Measurements from ENCODE around the gene NANOGP8. TPM values are rescaled to one million over a fixed set of nuclear protein-coding genes. Genes with fewer than 3 reads are reported as not detected.
"Not testable (repeated sequence)": the region's sequence is repeated elsewhere in the genome, so short reads cannot be mapped to it uniquely, and the experiment has no call there.

NANOGP8 gene
- not detected for total RNA-seq

DNA sequence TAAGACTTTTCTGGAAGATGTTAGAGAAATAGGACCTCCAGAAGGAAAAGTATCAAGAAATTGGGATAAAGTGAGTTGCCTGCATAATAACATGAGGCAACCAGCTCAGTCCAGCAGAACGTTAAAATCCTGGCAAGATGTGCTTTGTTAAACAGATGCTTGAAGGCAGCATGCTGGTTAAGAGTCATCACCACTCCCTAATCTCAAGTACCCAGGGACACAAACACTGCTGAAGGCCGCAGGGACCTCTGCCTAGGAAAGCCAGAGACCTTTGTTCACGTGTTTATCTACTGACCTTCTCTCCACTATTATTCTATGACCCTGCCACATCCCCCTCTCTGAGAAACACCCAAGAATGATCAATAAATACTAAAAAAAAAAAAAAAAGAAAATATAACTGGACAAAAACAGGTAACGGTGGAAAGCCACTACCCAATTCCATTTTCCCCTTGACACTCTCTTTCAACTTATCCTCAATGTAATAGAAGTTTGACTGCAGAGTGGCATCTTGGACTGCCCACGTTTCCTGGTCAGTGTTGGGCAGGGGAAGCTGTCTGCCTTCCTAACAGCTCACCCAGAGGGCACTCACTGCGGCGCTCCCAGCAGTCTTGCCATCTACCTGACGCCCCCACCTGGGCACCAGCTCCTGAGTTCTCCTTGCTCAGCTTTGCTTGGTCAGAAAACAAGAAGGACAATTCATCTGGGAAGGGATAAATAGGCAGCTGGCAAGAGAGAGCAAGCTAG lies at the start of gene NANOGP8:
Gene NANOGP8 (minus strand): TSS at position 120 of the 744 bp plus-strand sequence. CDS start 185 bp downstream, outside the sequence.
- not testable (repeated sequence) for H3K9me3 ChIP-seq (ENCODE audit: control insufficient read depth in 3 of 3, low read length in 3 of 3); H3K36me3 ChIP-seq (ENCODE audit: control insufficient read depth in 3 of 3, insufficient read depth in 3 of 3, low read length in 3 of 3); H3K9ac ChIP-seq (ENCODE audit: low read depth in 1 of 3, low read length in 3 of 3); H3K4me1 ChIP-seq (ENCODE audit: control insufficient read depth in 3 of 3, insufficient read depth in 3 of 3, low read length in 3 of 3); H3K27me3 ChIP-seq (ENCODE audit: control insufficient read depth in 3 of 3, insufficient read depth in 3 of 3, low read length in 3 of 3); H3K4me3 ChIP-seq (ENCODE audit: low read length in 3 of 3); H3K27ac ChIP-seq (ENCODE audit: low read depth, low read length)

GRCh38 chr15:35134299-35134698 lies 49.2 kb upstream of the NANOGP8 start:
- Histone ChIP-seq H3K4me3 (ENCODE audit: low read length in 3 of 3) (no peak overlapping the region), H3K4me1 (ENCODE audit: control insufficient read depth in 3 of 3, insufficient read depth in 3 of 3, low read length in 3 of 3) (no peaks in the 10 kb centered on the region), H3K9me3 (ENCODE audit: control insufficient read depth in 3 of 3, low read length in 3 of 3) (peaks cover 0 to 2% (median 0%) of the 10 kb centered on the region in 3 donors), H3K27me3 (ENCODE audit: control insufficient read depth in 3 of 3, insufficient read depth in 3 of 3, low read length in 3 of 3) (no peaks in the 10 kb centered on the region), H3K27ac (ENCODE audit: low read depth, low read length) (no peak overlapping the region), H3K9ac (ENCODE audit: low read depth in 1 of 3, low read length in 3 of 3) (no peak overlapping the region), H3K36me3 (ENCODE audit: control insufficient read depth in 3 of 3, insufficient read depth in 3 of 3, low read length in 3 of 3) (no peaks in the 10 kb centered on the region)

GRCh38 chr15:35130245-35130644 lies 45.1 kb upstream of the NANOGP8 start:
- Histone ChIP-seq H3K4me1 (ENCODE audit: control insufficient read depth in 3 of 3, insufficient read depth in 3 of 3, low read length in 3 of 3) (no peaks in the 10 kb centered on the region), H3K4me3 (ENCODE audit: low read length in 3 of 3) (no peak overlapping the region), H3K9me3 (ENCODE audit: control insufficient read depth in 3 of 3, low read length in 3 of 3) (peaks cover 0 to 2% (median 0%) of the 10 kb centered on the region in 3 donors), H3K36me3 (ENCODE audit: control insufficient read depth in 3 of 3, insufficient read depth in 3 of 3, low read length in 3 of 3) (no peaks in the 10 kb centered on the region), H3K9ac (ENCODE audit: low read depth in 1 of 3, low read length in 3 of 3) (no peak overlapping the region), H3K27ac (ENCODE audit: low read depth, low read length) (no peak overlapping the region), H3K27me3 (ENCODE audit: control insufficient read depth in 3 of 3, insufficient read depth in 3 of 3, low read length in 3 of 3) (no peaks in the 10 kb centered on the region)

DNA sequence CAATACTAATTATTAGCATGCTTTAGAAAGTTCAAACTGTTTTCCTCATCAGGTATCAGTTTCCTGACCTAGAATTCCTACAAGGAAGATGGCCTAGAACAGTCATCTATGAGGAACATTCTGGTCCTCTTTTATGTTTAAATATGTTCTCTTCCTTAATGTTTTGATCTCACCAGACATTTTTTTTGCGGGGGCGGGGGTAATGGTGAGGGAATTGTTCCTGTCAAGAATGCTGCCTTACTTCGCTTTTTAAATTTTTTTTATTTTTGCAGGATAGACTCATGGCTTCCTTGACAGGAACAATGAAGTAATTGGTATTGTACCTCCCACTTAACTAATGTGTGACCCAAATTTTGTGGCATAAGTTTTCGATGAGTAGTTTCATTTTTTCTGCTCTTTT lies 44.3 kb upstream of the NANOGP8 start:
- Histone ChIP-seq H3K27me3 (ENCODE audit: control insufficient read depth in 3 of 3, insufficient read depth in 3 of 3, low read length in 3 of 3) (no peaks in the 10 kb centered on the region), H3K27ac (ENCODE audit: low read depth, low read length) (no peak overlapping the region), H3K9me3 (ENCODE audit: control insufficient read depth in 3 of 3, low read length in 3 of 3) (peaks cover 0 to 2% (median 0%) of the 10 kb centered on the region in 3 donors), H3K4me1 (ENCODE audit: control insufficient read depth in 3 of 3, insufficient read depth in 3 of 3, low read length in 3 of 3) (no peaks in the 10 kb centered on the region), H3K9ac (ENCODE audit: low read depth in 1 of 3, low read length in 3 of 3) (no peak overlapping the region), H3K36me3 (ENCODE audit: control insufficient read depth in 3 of 3, insufficient read depth in 3 of 3, low read length in 3 of 3) (no peaks in the 10 kb centered on the region), H3K4me3 (ENCODE audit: low read length in 3 of 3) (no peak overlapping the region)

DNA sequence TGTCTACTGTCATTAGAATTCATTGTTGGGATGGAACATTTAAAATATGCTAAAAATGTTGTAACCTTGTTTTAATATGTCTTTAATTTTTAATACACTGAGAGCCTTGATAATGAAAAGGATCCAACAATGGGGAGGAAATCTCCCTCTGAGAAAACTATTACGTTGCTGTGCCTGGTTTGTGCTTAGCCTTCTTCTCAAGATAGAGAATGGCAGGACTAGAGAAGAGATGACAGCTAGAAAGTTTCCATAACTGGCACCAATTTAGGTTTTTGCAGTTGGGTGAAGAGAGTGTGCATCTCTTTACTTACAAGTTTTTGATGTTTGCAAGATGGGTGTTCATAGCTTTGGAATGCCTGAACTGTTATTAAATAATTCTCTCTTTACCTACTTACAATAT lies 42.6 kb upstream of the NANOGP8 start:
- no peaks in the 10 kb centered on the region for H3K4me1 ChIP-seq (ENCODE audit: control insufficient read depth in 3 of 3, insufficient read depth in 3 of 3, low read length in 3 of 3)
- H3K36me3 ChIP-seq (ENCODE audit: control insufficient read depth in 3 of 3, insufficient read depth in 3 of 3, low read length in 3 of 3): no peaks in the 10 kb centered on the region
- H3K4me3 ChIP-seq (ENCODE audit: low read length in 3 of 3): no peak overlapping the region
- no peaks in the 10 kb centered on the region for H3K27me3 ChIP-seq (ENCODE audit: control insufficient read depth in 3 of 3, insufficient read depth in 3 of 3, low read length in 3 of 3)
- peaks cover 0 to 2% (median 0%) of the 10 kb centered on the region in 3 donors for H3K9me3 ChIP-seq (ENCODE audit: control insufficient read depth in 3 of 3, low read length in 3 of 3)
- H3K9ac ChIP-seq (ENCODE audit: low read depth in 1 of 3, low read length in 3 of 3): no peak overlapping the region
- no peak overlapping the region for H3K27ac ChIP-seq (ENCODE audit: low read depth, low read length)

DNA sequence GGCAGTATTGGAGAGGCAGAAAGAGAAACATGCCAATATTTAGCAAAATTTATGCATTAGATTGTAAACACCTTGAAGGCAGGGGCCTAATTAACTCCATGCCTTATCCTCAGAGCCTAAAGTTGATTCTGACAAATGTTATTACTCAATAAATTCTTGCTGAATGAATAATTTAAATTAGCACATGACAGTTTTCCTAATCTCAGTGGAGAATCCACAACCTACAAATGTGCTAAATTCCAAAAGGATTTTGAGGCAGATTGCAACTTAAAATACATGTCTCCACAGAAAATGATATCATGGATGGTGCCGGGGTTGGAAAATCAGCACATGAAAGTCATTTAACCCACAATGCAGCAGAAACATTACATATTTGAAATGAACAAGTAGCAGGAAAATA lies 41.1 kb upstream of the NANOGP8 start:
- Histone ChIP-seq H3K36me3 (ENCODE audit: control insufficient read depth in 3 of 3, insufficient read depth in 3 of 3, low read length in 3 of 3) (no peaks in the 10 kb centered on the region), H3K27ac (ENCODE audit: low read depth, low read length) (no peak overlapping the region), H3K4me1 (ENCODE audit: control insufficient read depth in 3 of 3, insufficient read depth in 3 of 3, low read length in 3 of 3) (no peaks in the 10 kb centered on the region), H3K9me3 (ENCODE audit: control insufficient read depth in 3 of 3, low read length in 3 of 3) (no peaks in the 10 kb centered on the region), H3K27me3 (ENCODE audit: control insufficient read depth in 3 of 3, insufficient read depth in 3 of 3, low read length in 3 of 3) (no peaks in the 10 kb centered on the region), H3K4me3 (ENCODE audit: low read length in 3 of 3) (no peak overlapping the region), H3K9ac (ENCODE audit: low read depth in 1 of 3, low read length in 3 of 3) (no peak overlapping the region)

GRCh38 chr15:35123743-35124142 lies 38.6 kb upstream of the NANOGP8 start:
- Histone ChIP-seq H3K9me3 (ENCODE audit: control insufficient read depth in 3 of 3, low read length in 3 of 3) (no peaks in the 10 kb centered on the region), H3K27ac (ENCODE audit: low read depth, low read length) (no peak overlapping the region)

DNA sequence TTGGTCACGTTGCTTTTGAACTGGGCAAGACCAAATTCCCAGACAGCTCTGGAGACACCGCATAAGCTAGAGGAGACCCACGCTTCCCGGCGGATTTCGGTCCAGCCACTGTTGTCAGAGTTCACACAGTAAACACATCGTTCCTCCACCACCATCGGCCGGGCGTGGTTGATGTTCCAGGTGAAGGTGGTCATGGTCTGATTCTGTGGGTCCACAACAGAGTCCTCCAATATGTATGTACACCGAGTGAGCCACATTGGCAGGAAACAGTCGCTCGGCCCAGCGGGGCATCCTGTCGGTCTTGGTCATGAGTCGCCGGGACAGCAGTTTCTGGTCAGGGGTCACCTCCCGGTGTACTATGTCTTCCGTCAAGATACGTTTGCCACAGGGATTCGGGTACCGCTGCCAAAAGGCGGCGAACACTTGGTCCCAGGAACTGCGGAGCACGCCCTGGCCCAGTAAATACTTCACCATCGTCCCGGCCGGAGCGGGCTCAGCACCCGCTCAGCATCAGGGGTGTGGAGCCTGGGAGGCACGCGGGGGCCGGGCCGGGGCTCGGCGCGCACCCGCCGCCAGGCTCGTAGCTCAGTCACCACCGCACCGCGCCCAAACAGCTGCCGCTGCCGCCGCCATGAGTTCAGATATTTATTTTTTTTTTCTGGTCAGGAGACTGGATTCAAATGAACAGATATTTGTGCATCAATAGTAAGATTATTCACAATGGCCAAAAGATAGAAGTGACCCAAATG lies 36.7 kb upstream of the NANOGP8 start:
- no peak overlapping the region for H3K4me3 ChIP-seq (ENCODE audit: low read length in 3 of 3)
- H3K4me1 ChIP-seq (ENCODE audit: control insufficient read depth in 3 of 3, insufficient read depth in 3 of 3, low read length in 3 of 3): no peaks in the 10 kb centered on the region
- H3K9ac ChIP-seq (ENCODE audit: low read depth in 1 of 3, low read length in 3 of 3): no peak overlapping the region
- H3K27ac ChIP-seq (ENCODE audit: low read depth, low read length): no peak overlapping the region
- H3K9me3 ChIP-seq (ENCODE audit: control insufficient read depth in 3 of 3, low read length in 3 of 3): no peaks in the 10 kb centered on the region
- no peaks in the 10 kb centered on the region for H3K36me3 ChIP-seq (ENCODE audit: control insufficient read depth in 3 of 3, insufficient read depth in 3 of 3, low read length in 3 of 3)
- H3K27me3 ChIP-seq (ENCODE audit: control insufficient read depth in 3 of 3, insufficient read depth in 3 of 3, low read length in 3 of 3): no peaks in the 10 kb centered on the region

More at GRCh38 chr15:35123743-35124142, 38.6 kb upstream of the NANOGP8 start:
- Histone ChIP-seq H3K27me3 (ENCODE audit: control insufficient read depth in 3 of 3, insufficient read depth in 3 of 3, low read length in 3 of 3) (no peaks in the 10 kb centered on the region), H3K9ac (ENCODE audit: low read depth in 1 of 3, low read length in 3 of 3) (no peak overlapping the region), H3K4me1 (ENCODE audit: control insufficient read depth in 3 of 3, insufficient read depth in 3 of 3, low read length in 3 of 3) (no peaks in the 10 kb centered on the region), H3K36me3 (ENCODE audit: control insufficient read depth in 3 of 3, insufficient read depth in 3 of 3, low read length in 3 of 3) (no peaks in the 10 kb centered on the region), H3K4me3 (ENCODE audit: low read length in 3 of 3) (no peak overlapping the region)

- no peaks in the 10 kb centered on the region for H3K9me3 ChIP-seq (ENCODE audit: control insufficient read depth in 3 of 3, low read length in 3 of 3)
- no peak overlapping the region for H3K4me3 ChIP-seq (ENCODE audit: low read length in 3 of 3)
- H3K36me3 ChIP-seq (ENCODE audit: control insufficient read depth in 3 of 3, insufficient read depth in 3 of 3, low read length in 3 of 3): no peaks in the 10 kb centered on the region
- no peaks in the 10 kb centered on the region for H3K27me3 ChIP-seq (ENCODE audit: control insufficient read depth in 3 of 3, insufficient read depth in 3 of 3, low read length in 3 of 3)
- H3K4me1 ChIP-seq (ENCODE audit: control insufficient read depth in 3 of 3, insufficient read depth in 3 of 3, low read length in 3 of 3): no peaks in the 10 kb centered on the region
- no peak overlapping the region for H3K27ac ChIP-seq (ENCODE audit: low read depth, low read length)
- no peak overlapping the region for H3K9ac ChIP-seq (ENCODE audit: low read depth in 1 of 3, low read length in 3 of 3)
These were observed 35.1 kb upstream of the NANOGP8 start for GRCh38 chr15:35120173-35120572.

DNA sequence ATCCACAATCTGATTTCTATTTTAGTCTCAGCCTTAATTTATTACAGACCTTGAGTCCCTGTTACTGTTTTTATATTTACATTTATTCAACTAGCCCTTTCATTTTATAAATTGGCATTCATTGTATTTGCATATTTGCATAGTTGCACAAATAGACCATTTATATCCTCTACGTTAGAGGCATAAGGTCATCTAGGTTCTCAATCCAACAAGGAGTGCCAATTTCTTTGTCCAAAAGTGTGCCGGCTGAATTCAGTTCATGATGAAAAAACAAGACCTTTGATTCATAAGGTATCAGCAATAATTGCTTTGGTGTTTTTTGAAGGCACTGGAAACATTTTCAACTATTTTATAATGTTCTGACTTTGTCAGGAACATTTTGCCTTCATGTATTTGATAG lies 33.9 kb upstream of the NANOGP8 start:
- Histone ChIP-seq H3K27ac (ENCODE audit: low read depth, low read length) (no peak overlapping the region), H3K4me3 (ENCODE audit: low read length in 3 of 3) (no peak overlapping the region), H3K4me1 (ENCODE audit: control insufficient read depth in 3 of 3, insufficient read depth in 3 of 3, low read length in 3 of 3) (no peaks in the 10 kb centered on the region), H3K36me3 (ENCODE audit: control insufficient read depth in 3 of 3, insufficient read depth in 3 of 3, low read length in 3 of 3) (no peaks in the 10 kb centered on the region), H3K27me3 (ENCODE audit: control insufficient read depth in 3 of 3, insufficient read depth in 3 of 3, low read length in 3 of 3) (no peaks in the 10 kb centered on the region), H3K9me3 (ENCODE audit: control insufficient read depth in 3 of 3, low read length in 3 of 3) (no peaks in the 10 kb centered on the region), H3K9ac (ENCODE audit: low read depth in 1 of 3, low read length in 3 of 3) (no peak overlapping the region)

Data from skeletal muscle tissue (tissue), 4 donors.